ENCODE results near the gene PLAC8.

GRCh38 chr4:83150653-83151330, 36.3 kb upstream of the PLAC8 start:
- TF ChIP-seq EZH2 (IDR thresholded peaks at IDR 0.05; ENCODE audit: borderline replicate concordance, low read length): no peak
- TF ChIP-seq, protein P1, sequence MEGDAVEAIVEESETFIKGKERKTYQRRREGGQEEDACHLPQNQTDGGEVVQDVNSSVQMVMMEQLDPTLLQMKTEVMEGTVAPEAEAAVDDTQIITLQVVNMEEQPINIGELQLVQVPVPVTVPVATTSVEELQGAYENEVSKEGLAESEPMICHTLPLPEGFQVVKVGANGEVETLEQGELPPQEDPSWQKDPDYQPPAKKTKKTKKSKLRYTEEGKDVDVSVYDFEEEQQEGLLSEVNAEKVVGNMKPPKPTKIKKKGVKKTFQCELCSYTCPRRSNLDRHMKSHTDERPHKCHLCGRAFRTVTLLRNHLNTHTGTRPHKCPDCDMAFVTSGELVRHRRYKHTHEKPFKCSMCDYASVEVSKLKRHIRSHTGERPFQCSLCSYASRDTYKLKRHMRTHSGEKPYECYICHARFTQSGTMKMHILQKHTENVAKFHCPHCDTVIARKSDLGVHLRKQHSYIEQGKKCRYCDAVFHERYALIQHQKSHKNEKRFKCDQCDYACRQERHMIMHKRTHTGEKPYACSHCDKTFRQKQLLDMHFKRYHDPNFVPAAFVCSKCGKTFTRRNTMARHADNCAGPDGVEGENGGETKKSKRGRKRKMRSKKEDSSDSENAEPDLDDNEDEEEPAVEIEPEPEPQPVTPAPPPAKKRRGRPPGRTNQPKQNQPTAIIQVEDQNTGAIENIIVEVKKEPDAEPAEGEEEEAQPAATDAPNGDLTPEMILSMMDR (conservative IDR thresholded peaks at IDR 0.05 in 1 of 2, IDR thresholded peaks at IDR 0.05 in 1 of 2; ENCODE audit: extremely low read depth in 1 of 2, insufficient read depth in 1 of 2, low read depth in 1 of 2, low read length in 2 of 2): no peak

Data from mammary epithelial cell (primary cell).